Muscle layer of duodenum (tissue), 2 donors: ENCODE data around the gene MYMX.

Experiments
- H3K27ac ChIP-seq: one replicate; pipeline ENCODE4 v1.7.0; 2013; ENCODE audit warnings: mild to moderate bottlenecking, low read length
- H3K27me3 ChIP-seq: one replicate; pipeline ENCODE4 v1.7.0; 2013; ENCODE audit warnings: low read depth, mild to moderate bottlenecking, control low read depth, low read length
- H3K36me3 ChIP-seq, 2 donors: one replicate each; pipeline ENCODE4 v1.7.0; 2013; ENCODE audit warnings: low read length in 2 of 2, control low read depth in 1 of 2, mild to moderate bottlenecking in 1 of 2; ENCODE audit not compliant: insufficient read depth in 2 of 2, control insufficient read depth in 1 of 2
- H3K4me1 ChIP-seq, 2 donors: one replicate each; pipeline ENCODE4 v1.7.0; 2013; ENCODE audit warnings: low read length in 2 of 2, mild to moderate bottlenecking in 2 of 2, control low read depth in 1 of 2, moderate library complexity in 1 of 2; ENCODE audit not compliant: insufficient read depth in 2 of 2, control insufficient read depth in 1 of 2
- H3K4me3 ChIP-seq, 2 donors: one replicate each; pipeline ENCODE4 v1.7.0; 2013; ENCODE audit warnings: low read length in 2 of 2, low read depth in 1 of 2, mild to moderate bottlenecking in 1 of 2
- H3K9me3 ChIP-seq, 2 donors: one replicate each; pipeline ENCODE4 v1.7.0; 2013; ENCODE audit warnings: low read length in 2 of 2, control low read depth in 1 of 2, mild to moderate bottlenecking in 1 of 2; ENCODE audit not compliant: control insufficient read depth in 1 of 2
- donor health status: healthy.

The MYMX gene

GRCh38 chr6:44264154-44265006, 47.7 kb downstream of the MYMX start:
- peak overlapping the region; percentile 79 for H3K27ac ChIP-seq
- H3K4me3 ChIP-seq, result peak overlapping the region; percentile 80 to 81
- peaks cover 19 to 30% of the 10 kb centered on the region in 2 donors for H3K4me1 ChIP-seq
- peaks cover under 1% of the 10 kb centered on the region for H3K27me3 ChIP-seq
- no peaks in the 10 kb centered on the region for H3K9me3 ChIP-seq
- H3K36me3 ChIP-seq, result peaks cover 8 to 10% of the 10 kb centered on the region in 2 donors

- H3K27ac ChIP-seq, result peak within 1 kb of the TSS; percentile 79
- H3K27me3 ChIP-seq, result peaks cover 8% of the 10 kb centered on the region
- peaks cover 1 to 4% of the 10 kb centered on the region in 2 donors for H3K36me3 ChIP-seq
- peak within 1 kb of the TSS; percentile 80 to 81 for H3K4me3 ChIP-seq
- peaks cover 19 to 34% of the 10 kb centered on the region in 2 donors for H3K4me1 ChIP-seq
- no peaks in the 10 kb centered on the region for H3K9me3 ChIP-seq
These were observed 48.4 kb downstream of the MYMX start, which contains the start of gene NFKBIE for GRCh38 chr6:44265007-44265721. Gene NFKBIE, minus strand, starts transcription at chr6:44265551. Its CDS starts 205 bp downstream, at chr6:44265346.

GRCh38 chr6:44265722-44266233, 49.1 kb downstream of the MYMX start:
- Histone ChIP-seq H3K4me3 (peak overlapping the region in 1 of 2 donors; percentile 81), H3K36me3 (no peaks in the 10 kb centered on the region), H3K4me1 (peaks cover 19 to 34% of the 10 kb centered on the region in 2 donors), H3K27me3 (peaks cover 8% of the 10 kb centered on the region), H3K27ac (no peak overlapping the region), H3K9me3 (no peaks in the 10 kb centered on the region)

GRCh38 chr6:44266347-44266746, 49.6 kb downstream of the MYMX start:
- no peak overlapping the region for H3K27ac ChIP-seq
- peaks cover 19 to 34% of the 10 kb centered on the region in 2 donors for H3K4me1 ChIP-seq

GRCh38 chr6:44267252-44267651, 50.5 kb downstream of the MYMX start:
- Histone ChIP-seq H3K4me3 (no peak overlapping the region), H3K4me1 (peaks cover 19 to 31% of the 10 kb centered on the region in 2 donors), H3K36me3 (no peaks in the 10 kb centered on the region), H3K27me3 (peaks cover 20% of the 10 kb centered on the region), H3K27ac (no peak overlapping the region), H3K9me3 (no peaks in the 10 kb centered on the region)

More at GRCh38 chr6:44266347-44266746, 49.6 kb downstream of the MYMX start:
- Histone ChIP-seq H3K36me3 (no peaks in the 10 kb centered on the region), H3K9me3 (no peaks in the 10 kb centered on the region), H3K27me3 (peaks cover 11% of the 10 kb centered on the region), H3K4me3 (no peak overlapping the region)
